Measurements from ENCODE around the gene NLRC3.

The NLRC3 gene

GRCh38 chr16:3514621-3515020 lies 62.6 kb downstream of the NLRC3 start:
- no peak for TF ChIP-seq ZBTB7A (IDR thresholded peaks at IDR 0.05; ENCODE audit: low read depth)
- TF ChIP-seq TAF1 (IDR thresholded peaks at IDR 0.05; ENCODE audit: low read depth), result no peak
- TF ChIP-seq RAD21 (IDR thresholded peaks at IDR 0.05; ENCODE audit: low read depth), result no peak
- no peak for TF ChIP-seq TEAD4 (IDR thresholded peaks at IDR 0.05)

GRCh38 chr16:3513892-3514583 lies 63.2 kb downstream of the NLRC3 start:
- TF ChIP-seq CREB1 (IDR thresholded peaks at IDR 0.05; ENCODE audit: low read depth) (no peak), REST (IDR thresholded peaks at IDR 0.05; ENCODE audit: low read depth) (no peak), TCF12 (IDR thresholded peaks at IDR 0.05; ENCODE audit: low read depth) (no peak)

- TF ChIP-seq TAF1 (IDR thresholded peaks at IDR 0.05; ENCODE audit: low read depth) (no peak), YY1 (IDR thresholded peaks at IDR 0.05; ENCODE audit: low read depth) (no peak), ZBTB7A (IDR thresholded peaks at IDR 0.05; ENCODE audit: low read depth) (no peak), TCF12 (IDR thresholded peaks at IDR 0.05; ENCODE audit: low read depth) (no peak), TEAD4 (IDR thresholded peaks at IDR 0.05) (no peak), CREB1 (IDR thresholded peaks at IDR 0.05; ENCODE audit: low read depth) (no peak), RAD21 (IDR thresholded peaks at IDR 0.05; ENCODE audit: low read depth) (no peak), FOXM1 (IDR thresholded peaks at IDR 0.05; ENCODE audit: borderline replicate concordance, low read depth) (no peak), EP300 (IDR thresholded peaks at IDR 0.05; ENCODE audit: borderline replicate concordance) (no peak), REST (IDR thresholded peaks at IDR 0.05; ENCODE audit: low read depth) (no peak), MAX (IDR thresholded peaks at IDR 0.05) (no peak), CEBPB (IDR thresholded peaks at IDR 0.05) (no peak), NFIC (IDR thresholded peaks at IDR 0.05) (no peak), EGR1 (IDR thresholded peaks at IDR 0.05) (no peak), USF1 (IDR thresholded peaks at IDR 0.05) (no peak)
These were observed 65.7 kb downstream of the NLRC3 start for GRCh38 chr16:3511286-3512180.

- TF ChIP-seq USF1 (IDR thresholded peaks at IDR 0.05) (no peak), YY1 (IDR thresholded peaks at IDR 0.05; ENCODE audit: low read depth) (no peak), ZBTB7A (IDR thresholded peaks at IDR 0.05; ENCODE audit: low read depth) (no peak), CEBPB (IDR thresholded peaks at IDR 0.05) (no peak), TEAD4 (IDR thresholded peaks at IDR 0.05) (no peak), MAX (IDR thresholded peaks at IDR 0.05) (no peak), EGR1 (IDR thresholded peaks at IDR 0.05) (no peak), RAD21 (IDR thresholded peaks at IDR 0.05; ENCODE audit: low read depth) (no peak), TCF12 (IDR thresholded peaks at IDR 0.05; ENCODE audit: low read depth) (no peak), EP300 (IDR thresholded peaks at IDR 0.05; ENCODE audit: borderline replicate concordance) (no peak), FOXM1 (IDR thresholded peaks at IDR 0.05; ENCODE audit: borderline replicate concordance, low read depth) (no peak), TAF1 (IDR thresholded peaks at IDR 0.05; ENCODE audit: low read depth) (no peak), NFIC (IDR thresholded peaks at IDR 0.05) (no peak), REST (IDR thresholded peaks at IDR 0.05; ENCODE audit: low read depth) (no peak), CREB1 (IDR thresholded peaks at IDR 0.05; ENCODE audit: low read depth) (no peak)
These were observed 66.8 kb downstream of the NLRC3 start for GRCh38 chr16:3510416-3510815.
